ENCODE data around the gene CFAP74.
"Not testable (repeated sequence)": the region's sequence is repeated elsewhere in the genome, so short reads cannot be mapped to it uniquely, and the experiment has no call there.

CFAP74 gene

GRCh38 chr1:1986451-1987141 is 17.0 kb downstream of the CFAP74 start:
- DNase-seq = no peak

- no peak for DNase-seq
These were observed 18.1 kb downstream of the CFAP74 start for GRCh38 chr1:1985375-1986050.

- DNase-seq = no peak
These were observed 19.0 kb downstream of the CFAP74 start for GRCh38 chr1:1984560-1985070.

GRCh38 chr1:1982379-1983232 is 21.0 kb downstream of the CFAP74 start:
- DNase-seq = no peak

- not testable (repeated sequence) for DNase-seq
These were observed 21.8 kb downstream of the CFAP74 start for GRCh38 chr1:1981631-1982327.

- no peak for DNase-seq
These were observed 22.5 kb downstream of the CFAP74 start for GRCh38 chr1:1981142-1981500.

GRCh38 chr1:1980467-1981141 is 23.0 kb downstream of the CFAP74 start:
- DNase-seq = no peak

GRCh38 chr1:1979482-1980165 is 24.0 kb downstream of the CFAP74 start:
- DNase-seq = no peak

GRCh38 chr1:1978690-1979481 is 24.7 kb downstream of the CFAP74 start:
- DNase-seq = not testable (repeated sequence)

GRCh38 chr1:1978108-1978507 is 25.5 kb downstream of the CFAP74 start:
- no peak for DNase-seq

- no peak for DNase-seq
These were observed 27.6 kb downstream of the CFAP74 start for GRCh38 chr1:1976031-1976430.

GRCh38 chr1:1975535-1975934 is 28.1 kb downstream of the CFAP74 start:
- DNase-seq = no peak

GRCh38 chr1:1974834-1975233 is 28.8 kb downstream of the CFAP74 start:
- DNase-seq = no peak

GRCh38 chr1:1973716-1974642 is 29.6 kb downstream of the CFAP74 start:
- DNase-seq = no peak

GRCh38 chr1:1972976-1973715 is 30.4 kb downstream of the CFAP74 start:
- DNase-seq = no peak

GRCh38 chr1:1971688-1972087 is 31.9 kb downstream of the CFAP74 start:
- DNase-seq = no peak

GRCh38 chr1:1971017-1971416 is 32.6 kb downstream of the CFAP74 start:
- no peak for DNase-seq

GRCh38 chr1:1969953-1970716 is 33.5 kb downstream of the CFAP74 start:
- no peak for DNase-seq
